ENCODE results near the gene MUC2. TPM values are rescaled to one million over a fixed set of nuclear protein-coding genes. Genes with fewer than 3 reads are reported as not detected.

The MUC2 gene
- total RNA-seq, 2 donors from 2014 or later = not detected

DNA sequence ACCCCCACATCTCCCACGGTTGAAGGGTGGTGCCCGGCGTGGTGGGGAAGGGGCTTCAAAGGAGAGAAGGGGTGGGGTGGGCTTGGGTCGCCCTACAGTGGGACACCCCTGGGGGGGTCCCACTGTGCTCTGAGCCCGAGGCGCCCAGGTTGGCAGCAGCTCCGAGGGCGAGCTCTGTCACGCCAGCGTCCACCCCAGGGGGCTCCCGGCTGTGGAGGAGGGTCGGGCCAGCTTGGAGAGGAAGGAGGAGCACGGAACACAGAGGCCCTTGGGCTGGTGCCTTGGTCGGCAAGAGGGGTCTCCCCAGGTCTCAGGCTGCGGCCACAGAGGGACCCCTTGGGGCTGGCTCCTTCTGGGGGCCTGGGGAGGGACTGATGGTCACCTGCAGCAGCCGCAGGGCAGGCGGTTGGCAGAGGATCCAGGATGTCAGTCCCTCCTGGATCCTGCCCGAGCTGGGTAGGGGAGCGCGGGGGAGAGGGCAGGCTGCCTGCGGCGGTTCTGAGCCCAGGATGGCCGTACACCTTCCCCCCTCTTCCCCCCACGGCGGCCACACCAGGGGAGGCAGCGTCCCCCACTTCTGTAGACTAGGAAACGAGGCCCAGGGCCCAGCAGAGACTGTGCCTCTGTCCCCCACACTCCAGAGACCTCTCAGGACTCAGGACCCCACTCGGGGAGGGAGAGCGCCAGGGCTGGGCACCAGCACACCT lies 38.9 kb upstream of the MUC2 start:
- no peak for DNase-seq (ENCODE audit: low spot score)
- TF ChIP-seq CTCF (IDR thresholded peaks at IDR 0.05) = no peak
- H3K4me1 ChIP-seq = no peaks in the 10 kb centered on the region
- H3K4me3 ChIP-seq = no peak overlapping the region
- H3K36me3 ChIP-seq = no peaks in the 10 kb centered on the region
- no peaks in the 10 kb centered on the region for H3K9me3 ChIP-seq
- H3K27ac ChIP-seq = no peak overlapping the region
- H3K27me3 ChIP-seq = no peaks in the 10 kb centered on the region

DNA sequence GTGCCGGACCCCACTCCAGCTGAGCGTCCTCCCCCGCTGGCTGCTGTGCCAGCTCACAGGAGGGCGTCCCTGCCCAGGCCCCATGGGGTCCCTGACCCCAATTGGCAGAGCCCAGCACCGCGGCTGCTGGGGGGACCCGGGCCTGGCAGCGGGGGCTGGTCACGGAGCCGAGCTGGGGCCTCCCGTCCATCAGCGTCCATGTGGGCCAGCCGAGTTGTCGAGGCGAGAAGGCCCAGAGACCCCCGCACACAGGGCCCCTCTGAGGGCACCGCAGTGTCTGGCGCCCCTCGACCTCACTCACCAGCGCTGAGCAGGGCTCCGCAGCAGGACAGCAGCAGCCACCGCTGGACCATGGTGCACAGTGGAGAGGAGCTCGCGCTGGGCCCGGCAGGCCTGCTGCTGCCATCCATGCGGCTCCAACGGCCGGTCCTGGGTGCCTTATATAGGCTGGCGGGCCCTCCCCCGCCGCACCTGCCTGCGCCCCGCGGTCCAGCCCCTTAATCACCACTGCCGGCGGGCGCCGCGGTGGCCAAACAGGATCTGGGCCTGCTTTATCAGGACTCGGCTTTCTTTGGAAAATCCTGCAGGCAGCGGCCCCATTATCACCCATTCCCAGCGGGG lies 38.3 kb upstream of the MUC2 start, which contains the start of gene MUC6:
Gene MUC6 (minus strand): TSS at position 416 of the 621 bp plus-strand sequence. CDS start 63 bp downstream, at position 353.
- no peak for DNase-seq (ENCODE audit: low spot score)
- Histone ChIP-seq H3K36me3 (no peaks in the 10 kb centered on the region), H3K9me3 (no peaks in the 10 kb centered on the region), H3K4me3 (no peak within 1 kb of the TSS), H3K27ac (no peak within 1 kb of the TSS), H3K4me1 (no peaks in the 10 kb centered on the region), H3K27me3 (no peaks in the 10 kb centered on the region)
- TF ChIP-seq CTCF (IDR thresholded peaks at IDR 0.05) = no peak

GRCh38 chr11:1036931-1037330 lies 37.7 kb upstream of the MUC2 start:
- DNase-seq (ENCODE audit: low spot score) = no peak
- H3K27me3 ChIP-seq = no peaks in the 10 kb centered on the region
- H3K36me3 ChIP-seq = no peaks in the 10 kb centered on the region
- H3K27ac ChIP-seq = no peak overlapping the region
- no peaks in the 10 kb centered on the region for H3K9me3 ChIP-seq
- peaks cover 0 to 3% of the 10 kb centered on the region in 2 donors for H3K4me1 ChIP-seq
- no peak for TF ChIP-seq CTCF (IDR thresholded peaks at IDR 0.05)
- no peak overlapping the region for H3K4me3 ChIP-seq

GRCh38 chr11:1037506-1038055 lies 37.1 kb upstream of the MUC2 start:
- Histone ChIP-seq H3K4me1 (peaks cover 0 to 7% of the 10 kb centered on the region in 2 donors), H3K36me3 (no peaks in the 10 kb centered on the region), H3K4me3 (no peak overlapping the region), H3K27me3 (no peaks in the 10 kb centered on the region), H3K9me3 (no peaks in the 10 kb centered on the region), H3K27ac (no peak overlapping the region)
- DNase-seq (ENCODE audit: low spot score) = no peak
- no peak for TF ChIP-seq CTCF (IDR thresholded peaks at IDR 0.05)

DNA sequence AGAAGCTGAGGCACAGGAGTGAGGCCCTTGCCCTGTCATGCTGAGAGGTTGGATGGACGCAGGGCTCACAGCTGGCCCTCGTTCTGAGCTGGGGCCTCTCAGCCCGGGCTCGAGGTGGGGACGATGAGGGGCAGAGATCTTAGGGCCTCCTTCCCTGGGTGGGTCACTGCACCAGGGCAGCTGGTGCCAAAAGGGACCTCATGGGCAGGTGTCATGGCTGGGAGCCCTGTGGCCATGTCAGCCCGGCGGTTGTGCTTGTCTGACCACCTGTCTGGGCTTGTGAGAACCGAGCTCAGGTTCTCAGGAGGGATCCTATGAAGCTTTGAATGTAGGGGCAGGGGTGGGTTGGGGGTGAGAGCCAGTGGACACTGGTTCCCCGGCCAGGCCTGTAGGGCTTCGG lies 36.3 kb upstream of the MUC2 start:
- H3K27me3 ChIP-seq = no peaks in the 10 kb centered on the region
- H3K36me3 ChIP-seq = no peaks in the 10 kb centered on the region
- peaks cover 0 to 7% of the 10 kb centered on the region in 2 donors for H3K4me1 ChIP-seq
- no peak overlapping the region for H3K27ac ChIP-seq
- no peak overlapping the region for H3K4me3 ChIP-seq
- no peaks in the 10 kb centered on the region for H3K9me3 ChIP-seq
- TF ChIP-seq CTCF (IDR thresholded peaks at IDR 0.05) = no peak
- no peak for DNase-seq (ENCODE audit: low spot score)
